ENCODE measurements around the gene RFX3.

The RFX3 gene

DNA sequence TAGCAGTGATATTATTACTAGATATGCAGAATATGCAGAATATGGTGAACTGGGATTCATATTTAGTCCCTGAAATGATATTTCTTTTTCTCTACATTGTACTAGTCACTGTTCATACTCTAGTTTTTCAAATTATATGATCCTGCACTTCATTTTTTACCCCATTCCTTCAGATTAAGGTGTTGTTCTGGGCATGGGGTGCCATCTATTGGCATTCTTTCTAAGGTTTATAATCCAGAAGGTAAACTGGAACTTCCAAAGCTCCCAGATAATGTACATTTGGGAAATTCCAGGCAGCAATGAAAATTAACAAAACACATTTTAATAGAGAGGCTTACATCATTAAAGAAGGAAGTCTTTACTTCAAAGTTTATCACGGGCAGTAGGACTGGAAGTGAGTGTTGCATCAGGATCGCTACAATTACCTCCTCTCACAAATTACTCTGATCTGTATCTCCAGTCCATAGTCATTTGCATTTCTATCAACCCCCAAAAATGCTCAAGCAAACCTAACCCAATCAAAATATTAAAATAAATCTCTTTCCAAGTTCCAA, 12.5 kb downstream of the RFX3 start:
- no peak for DNase-seq

DNA sequence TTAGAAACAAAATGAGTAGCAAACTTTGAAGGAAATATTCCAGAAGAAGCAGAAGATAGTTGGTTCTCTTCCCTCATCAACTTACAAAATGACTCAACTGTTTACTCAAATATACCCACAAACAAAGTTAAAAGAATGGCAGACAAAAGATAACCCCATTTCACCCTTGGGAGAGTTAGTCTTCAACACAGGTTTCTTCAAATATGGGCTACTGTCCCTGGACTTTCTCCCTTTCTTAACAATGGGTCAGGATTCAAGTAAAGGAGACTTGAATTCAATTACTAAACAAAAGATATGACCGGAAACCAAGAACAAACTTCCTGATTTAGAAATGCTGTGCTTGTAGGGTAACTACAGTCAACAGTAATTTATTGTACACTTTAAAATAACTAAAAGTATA, 14.2 kb downstream of the RFX3 start:
- DNase-seq, result no peak

DNA sequence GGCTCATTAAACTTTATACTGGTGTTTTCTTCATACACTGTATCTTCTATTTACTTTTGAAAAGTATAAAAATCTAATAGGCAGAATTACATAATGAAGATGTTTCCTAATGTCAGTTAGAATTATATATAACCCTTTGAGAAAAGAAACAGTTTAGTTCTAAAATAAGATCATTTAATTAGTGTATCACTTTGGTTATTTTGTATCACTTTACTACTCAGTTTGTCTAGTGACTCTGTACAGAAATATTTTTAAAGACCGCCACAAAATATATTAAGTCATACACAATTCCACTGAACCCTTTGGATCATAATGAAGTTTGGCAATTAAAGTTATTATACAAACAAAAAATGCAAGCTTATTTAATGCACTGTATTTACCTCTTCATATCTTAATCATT, 15.0 kb downstream of the RFX3 start:
- no peak for DNase-seq

DNA sequence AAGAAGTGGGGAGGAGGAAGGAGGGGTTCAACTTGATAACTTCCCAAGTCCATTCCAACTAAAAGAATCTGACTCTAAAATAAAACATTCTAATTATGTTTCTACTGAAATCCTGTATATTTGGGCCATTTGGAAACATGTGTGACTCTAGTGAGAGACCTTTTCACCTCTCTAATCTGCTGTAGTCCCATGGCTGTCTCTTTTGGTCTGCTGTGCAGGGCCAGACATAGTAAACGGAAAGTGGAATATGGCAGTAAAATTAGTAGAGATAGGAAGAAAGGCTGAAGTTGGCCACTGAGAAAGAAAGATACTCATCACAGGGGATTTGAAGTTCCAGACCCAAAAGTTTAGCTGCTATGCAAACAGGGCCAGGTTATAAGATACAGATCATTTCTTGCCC, 15.9 kb downstream of the RFX3 start:
- peak; percentile 1 for DNase-seq

GRCh38 chr9:3508521-3509291, 17.1 kb downstream of the RFX3 start:
- peak; percentile 58 for DNase-seq

GRCh38 chr9:3508078-3508431, 17.7 kb downstream of the RFX3 start:
- peak; percentile 6 for DNase-seq

GRCh38 chr9:3507395-3508077, 18.3 kb downstream of the RFX3 start:
- no peak for DNase-seq

DNA sequence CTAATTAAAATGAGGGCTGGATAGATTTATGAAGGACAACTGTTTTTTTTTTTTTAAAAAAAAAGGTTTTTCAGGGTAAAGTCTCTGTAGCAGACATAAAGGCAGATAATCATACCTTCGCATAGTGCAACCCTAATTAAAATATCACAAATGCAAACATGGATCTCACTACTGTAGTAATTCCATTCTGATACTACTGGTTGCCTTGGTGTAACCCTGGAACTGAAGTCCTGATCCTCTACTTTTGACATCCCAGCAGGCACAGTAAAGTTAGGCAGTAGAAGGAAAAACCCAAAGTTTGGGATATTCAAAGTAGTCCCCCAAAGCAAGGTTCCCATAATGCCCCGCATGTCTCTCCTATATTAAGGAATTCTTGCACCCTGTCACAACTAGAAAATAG, 19.6 kb downstream of the RFX3 start:
- DNase-seq, result no peak

DNA sequence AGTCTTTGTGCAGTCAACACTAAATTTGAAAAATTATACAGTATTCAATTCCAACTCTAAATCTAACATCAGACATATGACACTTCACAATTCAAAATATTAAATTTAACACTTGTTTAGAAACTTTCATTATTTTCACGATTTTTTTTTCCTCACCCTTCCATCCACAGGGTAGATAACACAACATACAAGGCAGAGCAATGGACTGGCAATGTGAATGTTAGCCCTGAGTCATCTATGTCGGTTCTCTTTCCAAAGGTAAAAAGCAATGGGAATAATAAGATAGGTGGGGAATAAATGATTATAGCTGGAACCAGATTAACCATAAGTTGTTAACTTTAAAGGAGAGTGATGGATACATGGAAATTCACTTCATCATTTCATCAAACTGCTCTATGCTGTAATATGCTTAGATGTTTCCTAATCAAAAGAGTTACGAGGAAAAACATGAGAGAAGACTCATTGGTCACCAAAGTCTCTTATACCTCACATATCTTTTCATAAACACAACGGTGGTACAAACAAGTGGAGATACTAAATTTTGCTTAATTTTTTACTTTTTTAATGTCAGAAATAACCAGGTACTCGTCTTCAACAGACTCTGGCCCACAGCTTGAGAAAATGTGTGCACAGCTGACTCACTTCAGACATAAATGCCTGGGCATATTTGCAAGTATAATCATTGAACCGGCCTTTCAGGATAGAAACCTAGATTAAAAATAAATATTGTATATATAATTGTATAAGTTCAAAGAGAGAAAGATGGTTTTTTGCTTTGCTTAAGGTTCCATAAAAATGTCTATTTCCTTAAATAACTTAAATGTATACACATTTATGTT, 23.0 kb downstream of the RFX3 start:
- peak; percentile 60 for DNase-seq

DNA sequence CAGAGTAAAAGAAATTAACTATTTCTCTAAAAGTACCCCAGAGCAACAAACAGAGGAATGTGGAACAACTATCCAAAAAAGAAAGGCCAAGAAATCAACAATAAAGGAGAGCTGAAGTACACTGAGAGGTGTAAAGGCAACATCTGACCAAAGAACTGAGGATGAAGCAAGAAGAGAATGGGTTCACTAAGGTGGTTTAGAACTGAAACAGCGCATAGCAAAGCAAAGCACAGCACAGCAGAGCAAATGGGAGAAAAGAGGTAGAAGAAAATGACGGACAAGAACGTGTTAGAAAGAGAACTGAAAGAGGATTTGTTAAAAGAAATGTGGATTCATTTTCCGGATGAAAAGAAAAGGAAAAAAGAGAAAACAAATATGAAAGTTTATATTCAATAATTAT, 25.8 kb downstream of the RFX3 start:
- no peak for DNase-seq

DNA sequence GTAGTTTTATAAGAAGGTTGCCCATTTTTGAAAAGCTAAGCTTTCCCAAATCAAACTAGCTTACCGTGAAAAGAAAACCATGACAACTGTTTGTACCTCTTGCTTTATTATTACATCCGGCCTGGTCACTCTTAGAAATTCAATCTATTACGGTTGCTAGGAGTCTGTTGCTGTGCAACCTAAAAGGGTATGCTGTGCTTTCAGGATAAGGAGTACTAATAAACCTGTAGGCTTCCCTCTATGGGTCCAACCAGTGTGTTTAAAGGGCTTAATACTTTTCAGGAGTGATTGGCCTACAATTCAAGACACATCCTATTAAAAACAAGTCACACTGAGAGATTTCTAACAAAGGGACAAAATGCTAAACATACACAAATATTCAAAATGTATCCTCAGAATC, 27.1 kb downstream of the RFX3 start:
- peak; percentile 55 for DNase-seq

DNA sequence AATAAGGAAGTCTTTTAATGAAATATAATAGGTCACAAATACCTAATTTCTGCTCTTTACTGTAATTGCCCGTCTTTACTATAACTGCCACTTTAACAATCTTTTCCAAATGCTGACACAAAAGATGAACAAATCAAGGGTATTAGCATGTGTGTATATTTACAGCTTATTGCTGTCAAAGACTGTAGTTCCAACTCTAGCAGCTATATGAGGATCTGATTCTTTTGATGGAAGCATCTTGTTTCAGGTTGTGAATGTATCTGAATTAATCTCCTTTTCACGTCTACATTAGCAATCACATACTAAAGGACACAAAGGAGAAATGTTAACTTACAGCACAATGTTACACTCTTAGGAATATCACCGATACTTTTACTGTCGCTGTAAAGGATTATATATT, 27.9 kb downstream of the RFX3 start:
- DNase-seq, result no peak

- no peak for DNase-seq
Observed at GRCh38 chr9:3497401-3497800, 28.4 kb downstream of the RFX3 start.

DNA sequence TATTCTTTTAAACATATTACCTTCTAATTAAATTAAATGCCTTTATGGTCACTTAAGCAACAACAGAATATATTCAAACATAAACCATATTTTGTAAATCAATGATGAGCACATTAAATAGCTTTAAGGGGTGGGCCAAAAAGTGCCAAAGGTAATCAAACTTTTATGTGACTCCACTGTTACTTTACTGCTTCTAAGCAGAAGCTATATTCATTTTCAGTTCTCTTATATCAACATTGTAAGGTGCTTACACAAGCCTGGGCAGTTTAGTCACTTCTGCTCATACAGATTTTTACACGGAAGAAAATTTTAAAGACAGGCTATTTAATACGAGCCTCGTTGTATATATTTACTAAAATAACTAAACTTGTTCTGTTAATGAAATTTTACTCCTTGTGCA, 29.9 kb downstream of the RFX3 start:
- DNase-seq, result no peak

DNA sequence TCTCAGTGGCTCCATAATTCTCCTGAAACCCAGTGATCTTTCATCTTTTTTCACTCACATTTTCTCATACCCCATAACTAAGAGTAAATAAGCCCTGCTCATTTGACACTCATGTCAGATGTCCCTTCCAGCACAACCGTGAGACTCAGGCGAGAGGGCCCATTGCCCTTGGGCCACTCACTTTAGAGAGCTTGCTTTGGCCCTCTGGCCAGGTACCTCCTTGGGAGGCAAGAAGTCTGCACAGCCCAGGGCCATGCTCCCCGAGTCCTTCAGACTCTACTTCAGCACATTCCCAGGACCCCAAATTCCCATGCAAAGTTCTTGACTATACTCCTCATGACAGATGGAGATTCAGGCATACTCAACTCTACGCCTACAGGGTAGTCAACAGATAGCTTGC, 33.6 kb downstream of the RFX3 start:
- DNase-seq, result no peak

DNA sequence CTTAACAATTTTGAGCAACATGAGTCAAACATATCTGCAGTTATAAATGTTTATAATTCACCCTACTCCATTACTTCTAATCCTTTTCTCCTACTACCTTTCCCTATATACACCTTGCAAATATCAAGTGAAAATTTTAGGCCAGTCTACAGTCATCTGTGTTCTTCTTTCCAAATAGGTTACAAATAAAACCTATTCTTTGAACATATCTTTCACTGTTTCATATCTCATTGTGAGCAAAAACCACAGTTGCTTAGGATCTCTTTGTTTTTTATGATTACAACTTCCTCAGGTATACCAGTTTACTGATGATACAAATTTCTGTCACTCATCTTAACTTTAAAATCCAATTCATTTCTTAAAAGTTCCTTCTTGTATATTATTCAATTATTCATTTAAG, 34.4 kb downstream of the RFX3 start:
- no peak for DNase-seq

DNA sequence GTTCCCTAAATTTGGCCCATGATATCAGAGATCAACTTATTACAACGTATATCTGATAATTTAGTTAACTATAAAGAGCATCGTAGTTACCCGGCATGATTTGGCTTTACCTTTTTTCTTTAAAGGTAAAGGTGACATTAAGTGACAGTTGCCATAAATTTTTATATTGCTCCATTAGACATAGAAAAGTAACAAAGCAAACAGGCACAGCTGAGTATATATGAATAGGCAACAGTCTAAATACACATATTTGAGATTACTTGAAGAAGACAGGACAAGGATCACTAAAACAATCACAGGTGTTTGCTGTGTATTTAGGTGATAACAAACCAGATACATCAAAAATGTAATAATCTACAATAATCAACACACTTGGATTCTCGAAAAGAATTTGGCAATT, 34.8 kb downstream of the RFX3 start:
- peak; percentile 38 for DNase-seq

- DNase-seq, result no peak
Observed at GRCh38 chr9:3482578-3482977, 43.2 kb downstream of the RFX3 start.

DNA sequence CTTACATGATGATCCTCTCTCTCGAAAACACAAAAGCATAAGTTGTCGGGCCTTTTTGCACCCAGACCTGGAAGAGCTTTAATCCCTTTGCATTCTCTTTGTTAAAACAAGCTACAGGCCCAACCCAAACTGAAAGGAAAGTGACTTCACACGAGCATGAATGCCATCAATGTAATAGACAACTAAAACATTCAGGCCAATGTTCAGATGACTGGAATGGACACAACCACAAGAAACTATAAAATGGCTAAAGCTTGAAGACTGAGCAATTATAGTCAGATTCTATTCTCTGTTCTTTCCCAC, 45.5 kb downstream of the RFX3 start:
- no peak for DNase-seq

DNA sequence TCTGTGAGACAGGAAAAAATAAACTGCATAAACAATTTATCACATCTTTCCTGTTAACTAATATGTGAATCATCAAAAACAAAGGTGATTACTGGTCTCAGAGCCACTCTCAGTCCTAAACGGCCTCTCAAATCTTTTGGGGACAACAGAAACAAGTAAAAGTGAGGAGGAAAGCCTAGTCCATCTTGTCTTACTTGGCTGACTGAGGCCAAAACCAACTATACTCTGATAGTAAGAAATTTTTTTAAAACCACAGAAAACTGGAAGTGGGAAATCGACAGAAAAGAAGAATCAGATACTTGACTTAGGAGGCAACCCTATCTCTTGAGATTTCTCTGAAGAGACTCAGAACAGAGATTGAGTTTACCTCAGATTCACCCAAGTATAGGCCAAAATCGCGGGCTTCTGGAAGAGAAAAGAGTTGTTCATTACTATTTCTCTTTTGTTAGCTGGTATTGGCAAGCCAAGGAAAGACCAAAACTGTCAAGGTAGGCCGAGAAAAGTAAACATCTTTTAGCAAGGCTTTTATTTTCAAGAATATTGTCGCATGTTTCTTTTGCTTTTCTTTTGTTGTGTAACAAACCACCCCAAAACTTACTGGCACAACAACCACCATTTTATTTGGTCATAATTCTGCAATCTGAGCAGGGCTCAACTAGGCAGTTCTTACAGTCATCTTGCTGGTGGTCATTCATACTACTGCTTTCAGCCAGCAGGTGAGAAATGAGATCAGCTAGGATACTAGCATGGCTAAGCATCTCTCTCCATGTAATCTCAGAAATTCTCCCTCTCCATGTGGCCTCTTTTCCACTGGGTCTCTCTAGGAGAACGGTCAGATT, 46.1 kb downstream of the RFX3 start:
- DNase-seq, result no peak

- no peak for DNase-seq
Observed at GRCh38 chr9:3478549-3478953, 47.2 kb downstream of the RFX3 start.

- no peak for DNase-seq
Observed at GRCh38 chr9:3477236-3477834, 48.5 kb downstream of the RFX3 start.

All from DMS53 (cell line).